ENCODE measurements around the gene RAPGEF4.

- TF ChIP-seq CTCF (IDR thresholded peaks at IDR 0.05) = no peak
- no peak for TF ChIP-seq POLR2A (IDR thresholded peaks at IDR 0.05)
These were observed 86.9 kb downstream of the RAPGEF4 start for GRCh38 chr2:172822585-172822984.
